ENCODE measurements around the gene GNB2. TPM values are rescaled to one million over a fixed set of nuclear protein-coding genes. Genes with fewer than 3 reads are reported as not detected.
"Not testable (repeated sequence)": the region's sequence is repeated elsewhere in the genome, so short reads cannot be mapped to it uniquely, and the experiment has no call there.

GNB2 gene
- polyA plus RNA-seq, 3 donors from 2014 or later = 61.4 to 71.8 (median 64.8) TPM

DNA sequence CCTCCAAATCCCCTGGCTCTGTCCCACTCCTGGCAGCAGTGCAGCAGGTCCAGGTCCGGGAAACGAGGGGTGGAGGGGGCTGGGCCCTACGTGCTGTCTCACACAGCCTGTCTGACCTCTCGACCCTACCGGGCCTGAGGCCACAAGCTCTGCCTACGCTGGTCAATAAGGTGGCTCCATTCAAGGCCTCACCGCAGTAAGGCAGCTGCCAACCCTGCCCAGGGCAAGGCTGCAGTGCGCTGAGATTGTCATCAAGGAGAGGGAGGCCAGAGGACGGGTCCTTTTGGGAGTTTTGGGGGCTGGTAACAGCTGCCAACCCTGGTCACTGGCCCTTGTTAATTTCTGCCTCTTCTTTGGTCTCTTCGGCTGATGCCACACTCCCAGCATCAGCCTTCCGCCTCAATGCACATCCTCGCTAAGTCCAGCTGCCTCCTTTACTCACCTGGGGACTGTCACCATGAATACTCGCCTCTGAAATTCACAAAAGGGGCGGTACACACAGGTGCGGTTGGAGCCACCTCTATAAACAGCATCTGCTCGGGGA, 50.3 kb downstream of the GNB2 start:
- Mint-ChIP-seq H3K4me3 (no peak overlapping the region), H3K27me3 (ENCODE audit: low read depth in 3 of 3) (peaks cover 7 to 15% (median 13%) of the 10 kb centered on the region in 3 donors), H3K4me1 (peaks cover 3 to 6% of the 10 kb centered on the region in 2 donors), H3K9me3 (peaks cover 0 to 5% (median 3%) of the 10 kb centered on the region in 6 donors), H3K27ac (no peak overlapping the region), H3K36me3 (peaks cover 0 to 3% (median 3%) of the 10 kb centered on the region in 3 donors)
- DNase-seq = no peak

DNA sequence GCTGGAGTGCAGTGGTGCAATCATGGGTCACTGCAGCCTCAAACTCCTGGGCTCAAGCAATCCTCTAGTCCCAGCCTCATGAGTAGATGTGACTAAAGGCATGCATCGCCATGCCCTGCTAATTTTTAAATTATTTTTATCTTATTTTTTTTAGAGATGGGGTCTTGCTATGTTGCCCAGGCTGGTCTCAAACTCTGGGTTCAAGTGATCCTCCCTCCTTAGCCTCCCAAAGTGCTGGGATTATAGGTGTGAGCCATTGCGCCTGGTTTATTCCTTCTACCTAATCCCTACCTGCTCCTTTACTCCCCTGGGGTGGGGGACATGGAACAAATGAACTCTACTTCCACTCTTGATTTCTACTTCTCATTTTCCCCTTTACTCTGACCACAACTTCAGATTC, 50.8 kb downstream of the GNB2 start:
- not testable (repeated sequence) for H3K4me3 Mint-ChIP-seq, H3K27ac Mint-ChIP-seq, DNase-seq, H3K36me3 Mint-ChIP-seq, H3K4me1 Mint-ChIP-seq, H3K9me3 Mint-ChIP-seq
- H3K27me3 Mint-ChIP-seq (ENCODE audit: low read depth in 3 of 3) = peaks cover 7 to 14% (median 11%) of the 10 kb centered on the region in 3 donors

- Mint-ChIP-seq H3K4me1 (peaks cover 3 to 6% of the 10 kb centered on the region in 2 donors), H3K27me3 (ENCODE audit: low read depth in 3 of 3) (peaks cover 3 to 8% (median 5%) of the 10 kb centered on the region in 3 donors), H3K36me3 (no peaks in the 10 kb centered on the region), H3K9me3 (no peaks in the 10 kb centered on the region), H3K27ac (no peak overlapping the region), H3K4me3 (no peak overlapping the region)
- DNase-seq = no peak
These were observed 53.6 kb downstream of the GNB2 start for GRCh38 chr7:100726996-100727761.

GRCh38 chr7:100728196-100728595, 54.7 kb downstream of the GNB2 start:
- H3K9me3 Mint-ChIP-seq = no peaks in the 10 kb centered on the region
- no peaks in the 10 kb centered on the region for H3K36me3 Mint-ChIP-seq
- peak overlapping the region in 1 of 6 donors; percentile 60 for H3K27ac Mint-ChIP-seq

More at GRCh38 chr7:100728196-100728595, 54.7 kb downstream of the GNB2 start:
- peaks cover 3 to 6% (median 4%) of the 10 kb centered on the region in 3 donors for H3K27me3 Mint-ChIP-seq (ENCODE audit: low read depth in 3 of 3)
- peaks cover 3 to 6% of the 10 kb centered on the region in 2 donors for H3K4me1 Mint-ChIP-seq
- no peak overlapping the region for H3K4me3 Mint-ChIP-seq
- DNase-seq = no peak

Other genes starting within 250 kb of the GNB2 start
- 1 to 10 TPM; 4.1 to 5.9 (median 5.7) TPM for gene ZCWPW1, start 245.0 kb upstream of the GNB2 start, polyA plus RNA-seq
- gene MEPCE, start 243.9 kb upstream of the GNB2 start, polyA plus RNA-seq = 10 to 100 TPM in 1 of 3 donors, 1 to 10 TPM in 2; 3.0 to 12.1 (median 8.3) TPM
- 10 to 100 TPM; 25.7 to 42.2 (median 41.8) TPM for gene PPP1R35, start 237.2 kb upstream of the GNB2 start, polyA plus RNA-seq
- 1 to 10 TPM in 1 of 3 donors, under 1 TPM in 1, not detected in 1; 0.43 to 2.2 TPM for gene SPACDR, start 209.5 kb upstream of the GNB2 start, polyA plus RNA-seq
- gene TSC22D4, start 194.5 kb upstream of the GNB2 start, polyA plus RNA-seq = 10 to 100 TPM; 32.4 to 42.2 (median 35.3) TPM
- gene NYAP1, start 189.8 kb upstream of the GNB2 start, polyA plus RNA-seq = not detected
- gene AGFG2, start 134.5 kb upstream of the GNB2 start, polyA plus RNA-seq = 10 to 100 TPM in 2 of 3 donors, 1 to 10 TPM in 1; 7.1 to 20.7 (median 12.0) TPM
- gene SAP25, start 99.8 kb upstream of the GNB2 start, polyA plus RNA-seq = not detected
- gene LRCH4, start 87.6 kb upstream of the GNB2 start, polyA plus RNA-seq = 100 to 1,000 TPM in 1 of 3 donors, 10 to 100 TPM in 2; 78.9 to 125 (median 90.4) TPM
- under 1 TPM in 1 of 3 donors, not detected in 2; 0.43 TPM for gene FBXO24, start 87.4 kb upstream of the GNB2 start, polyA plus RNA-seq
- 1 to 10 TPM; 2.0 to 4.9 (median 4.7) TPM for gene PCOLCE, start 71.4 kb upstream of the GNB2 start, polyA plus RNA-seq
- gene MOSPD3, start 61.2 kb upstream of the GNB2 start, polyA plus RNA-seq = 10 to 100 TPM; 23.2 to 29.3 (median 27.0) TPM
- 1 to 10 TPM in 2 of 3 donors, under 1 TPM in 1; 0.85 to 1.8 (median 1.1) TPM for gene TFR2, start 32.2 kb upstream of the GNB2 start, polyA plus RNA-seq
- not detected for gene ACTL6B, start 17.3 kb upstream of the GNB2 start, polyA plus RNA-seq
- 1 to 10 TPM in 1 of 3 donors, under 1 TPM in 2; 0.03 to 2.0 (median 0.47) TPM for gene GIGYF1, start 20.5 kb downstream of the GNB2 start, polyA plus RNA-seq
- 10 to 100 TPM; 65.1 to 70.3 (median 67.0) TPM for gene POP7, start 32.4 kb downstream of the GNB2 start, polyA plus RNA-seq
- not detected for gene EPO, start 46.7 kb downstream of the GNB2 start, polyA plus RNA-seq
- gene ZAN, start 59.9 kb downstream of the GNB2 start, polyA plus RNA-seq = not detected
- under 1 TPM in 1 of 3 donors, not detected in 2; 0.37 TPM for gene EPHB4, start 153.8 kb downstream of the GNB2 start, polyA plus RNA-seq
- 1 to 10 TPM; 3.2 to 5.9 (median 4.7) TPM for gene SLC12A9, start 179.0 kb downstream of the GNB2 start, polyA plus RNA-seq
- gene TRIP6, start 193.6 kb downstream of the GNB2 start, polyA plus RNA-seq = under 1 TPM in 1 of 3 donors, not detected in 2; 0.11 TPM
- gene SRRT, start 201.4 kb downstream of the GNB2 start, polyA plus RNA-seq = 10 to 100 TPM; 24.9 to 73.4 (median 33.2) TPM
- 1 to 10 TPM in 1 of 3 donors, under 1 TPM in 1, not detected in 1; 0.59 to 1.1 TPM for gene UFSP1, start 216.0 kb downstream of the GNB2 start, polyA plus RNA-seq
- not detected for gene ACHE, start 222.1 kb downstream of the GNB2 start, polyA plus RNA-seq

Data from immature natural killer cell (primary cell).